AG04450 (cell line): ENCODE measurements around the gene PLPP4. TPM values are rescaled to one million over a fixed set of nuclear protein-coding genes. Genes with fewer than 3 reads are reported as not detected.

Source experiments
- CTCF ChIA-PET: fragments of 300-600, 350-600 bp; formaldehyde crosslinking; extraction: SDS; loops from one replicate; lab custom pipeline; 2022; ENCODE audit warnings: antibody characterized with exemption, inconsistent platforms; lab: Charles Lee
- POLR2A ChIA-PET: fragments of 350-600 bp; formaldehyde crosslinking; extraction: SDS; loops from one replicate; lab custom pipeline; 2021; ENCODE audit warnings: antibody characterized with exemption, inconsistent platforms; lab: Yijun Ruan, JAX
- DNase-seq: peaks from one replicate; pipeline ENCODE4 v3.0.0-alpha.2; 2011; ENCODE audit warnings: low read depth, low spot score
- H3K27ac ChIP-seq: one replicate; pipeline ENCODE4 v1.5.1; 2012; ENCODE audit warnings: low read depth, low read length, control low read depth
- H3K27me3 ChIP-seq: one replicate; pipeline ENCODE4 v1.6.0; 2012; ENCODE audit warnings: low read length; ENCODE audit not compliant: control insufficient read depth, insufficient read depth
- H3K4me3 ChIP-seq: 2 replicates; pipeline ENCODE4 v1.5.1; 2011; ENCODE audit warnings: mild to moderate bottlenecking, low read depth, low read length, control low read depth
- H3K9me3 ChIP-seq: 2 replicates; pipeline ENCODE4 v1.5.1; 2012; ENCODE audit warnings: low read length; ENCODE audit not compliant: control insufficient read depth, insufficient read depth
- polyA plus RNA-seq: library from polyadenylated mRNA; depleted of rRNA; stranded (reverse); fragments of >200 nt; gene quantifications from 2 replicates; pipeline ENCODE4 v1.2.3, GENCODE V29; 2011
- TF ChIP-seq, protein P1 (sequence below): IDR thresholded peaks from 2 replicates; pipeline ENCODE4 v1.5.1; 2011; ENCODE audit warnings: low read depth, low read length, control low read depth, inconsistent platforms

The PLPP4 gene
- polyA plus RNA-seq, 1 experiment, result not detected

DNA sequence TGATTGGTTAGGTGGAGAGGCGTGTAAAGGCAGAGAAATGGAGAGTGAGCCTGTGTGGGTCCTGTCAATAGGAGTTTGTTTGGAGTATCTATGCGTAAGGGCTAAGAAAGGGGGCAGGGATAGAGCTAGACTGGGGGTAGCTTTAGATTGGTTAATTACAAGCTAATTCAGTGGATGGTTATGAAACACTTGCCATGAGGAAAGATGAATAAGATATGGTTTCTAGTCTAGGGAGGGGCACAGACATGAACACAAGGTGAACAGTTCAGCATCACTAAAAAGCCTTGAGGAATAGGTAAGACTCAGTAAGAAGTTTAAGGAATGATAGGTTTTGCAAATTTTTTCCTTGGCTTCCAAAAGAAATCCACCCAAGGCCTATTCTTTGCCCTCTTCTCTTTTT is 50.6 kb downstream of the PLPP4 start:
- no peak overlapping the region for H3K27ac ChIP-seq
- no peak overlapping the region for H3K4me3 ChIP-seq
- H3K27me3 ChIP-seq, result no peaks in the 10 kb centered on the region
- H3K9me3 ChIP-seq, result peaks cover 33% of the 10 kb centered on the region
- CTCF ChIA-PET, result no interaction called here
- TF ChIP-seq, protein P1, sequence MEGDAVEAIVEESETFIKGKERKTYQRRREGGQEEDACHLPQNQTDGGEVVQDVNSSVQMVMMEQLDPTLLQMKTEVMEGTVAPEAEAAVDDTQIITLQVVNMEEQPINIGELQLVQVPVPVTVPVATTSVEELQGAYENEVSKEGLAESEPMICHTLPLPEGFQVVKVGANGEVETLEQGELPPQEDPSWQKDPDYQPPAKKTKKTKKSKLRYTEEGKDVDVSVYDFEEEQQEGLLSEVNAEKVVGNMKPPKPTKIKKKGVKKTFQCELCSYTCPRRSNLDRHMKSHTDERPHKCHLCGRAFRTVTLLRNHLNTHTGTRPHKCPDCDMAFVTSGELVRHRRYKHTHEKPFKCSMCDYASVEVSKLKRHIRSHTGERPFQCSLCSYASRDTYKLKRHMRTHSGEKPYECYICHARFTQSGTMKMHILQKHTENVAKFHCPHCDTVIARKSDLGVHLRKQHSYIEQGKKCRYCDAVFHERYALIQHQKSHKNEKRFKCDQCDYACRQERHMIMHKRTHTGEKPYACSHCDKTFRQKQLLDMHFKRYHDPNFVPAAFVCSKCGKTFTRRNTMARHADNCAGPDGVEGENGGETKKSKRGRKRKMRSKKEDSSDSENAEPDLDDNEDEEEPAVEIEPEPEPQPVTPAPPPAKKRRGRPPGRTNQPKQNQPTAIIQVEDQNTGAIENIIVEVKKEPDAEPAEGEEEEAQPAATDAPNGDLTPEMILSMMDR, result no peak
- no peak for DNase-seq
- POLR2A ChIA-PET, result no interaction called here

DNA sequence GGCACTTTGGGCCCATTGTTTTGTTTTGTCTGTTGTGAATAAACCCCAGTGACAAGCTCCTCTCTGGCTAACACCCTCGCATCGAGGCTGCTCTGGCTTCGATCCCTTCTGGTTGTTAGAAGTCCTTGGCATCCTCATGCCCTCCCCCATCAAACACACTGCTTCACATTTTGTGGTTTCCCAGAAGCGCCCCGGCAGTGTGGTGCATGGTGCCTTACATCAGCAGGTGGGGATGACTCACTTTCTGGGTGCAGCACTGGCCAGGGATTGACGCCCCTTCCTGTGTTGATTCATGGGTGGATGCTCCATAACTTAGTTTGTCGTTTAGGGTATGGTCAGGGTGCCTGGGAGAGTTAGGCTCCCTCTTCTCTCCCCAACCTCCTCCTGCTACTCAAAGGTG is 51.4 kb downstream of the PLPP4 start:
- no peak for DNase-seq
- ChIA-PET POLR2A (no interaction called here), CTCF (no interaction called here)
- H3K27me3 ChIP-seq, result no peaks in the 10 kb centered on the region
- TF ChIP-seq, protein P1, result no peak
- H3K27ac ChIP-seq, result no peak overlapping the region
- H3K4me3 ChIP-seq, result no peak overlapping the region
- H3K9me3 ChIP-seq, result peaks cover 25% of the 10 kb centered on the region

DNA sequence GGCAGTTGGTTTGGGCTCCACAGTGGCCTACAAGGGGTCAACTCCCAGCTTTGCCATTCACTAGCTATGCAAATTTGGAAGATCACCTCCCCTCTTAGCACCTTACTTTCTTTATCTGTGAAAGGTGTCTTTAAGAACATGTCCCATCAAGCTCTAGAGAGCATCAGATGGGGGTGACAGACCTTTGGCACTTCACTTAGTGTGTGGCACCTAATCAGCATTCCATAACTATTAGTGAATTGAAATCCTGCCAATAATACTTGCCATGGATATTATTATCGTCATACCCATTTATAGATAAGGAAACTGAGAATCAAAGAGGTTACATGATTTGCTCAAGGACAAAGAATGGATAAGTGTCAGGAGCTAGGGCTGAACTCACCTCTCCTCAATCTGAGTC is 51.9 kb downstream of the PLPP4 start:
- no peak overlapping the region for H3K27ac ChIP-seq
- DNase-seq, result no peak
- H3K9me3 ChIP-seq, result peaks cover 22% of the 10 kb centered on the region
- no peaks in the 10 kb centered on the region for H3K27me3 ChIP-seq
- ChIA-PET CTCF (no interaction called here), POLR2A (no interaction called here)
- TF ChIP-seq, protein P1, result no peak
- H3K4me3 ChIP-seq, result no peak overlapping the region

DNA sequence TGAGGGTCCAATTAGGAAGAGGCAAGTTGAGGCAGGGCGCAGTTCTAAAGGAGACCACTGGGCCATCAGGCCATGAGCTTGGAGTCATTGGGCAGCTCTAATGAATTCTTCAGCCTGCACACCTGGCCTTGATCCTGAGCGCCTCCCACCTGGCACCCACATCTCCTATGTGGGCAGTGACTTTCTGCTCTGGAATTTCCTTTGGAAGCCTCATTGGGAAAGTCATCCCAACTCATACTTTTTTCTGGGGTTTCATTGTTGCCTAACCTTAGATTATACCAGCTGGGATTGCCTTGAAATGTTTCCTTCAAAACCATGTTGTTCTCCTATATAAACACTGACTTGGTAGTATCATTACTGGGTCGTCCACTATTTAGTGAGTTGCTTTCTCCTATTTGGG is 54.1 kb downstream of the PLPP4 start:
- TF ChIP-seq, protein P1, result no peak
- H3K27me3 ChIP-seq, result no peaks in the 10 kb centered on the region
- peaks cover 32% of the 10 kb centered on the region for H3K9me3 ChIP-seq
- no peak overlapping the region for H3K27ac ChIP-seq
- DNase-seq, result no peak
- H3K4me3 ChIP-seq, result no peak overlapping the region
- ChIA-PET CTCF (no interaction called here), POLR2A (no interaction called here)

DNA sequence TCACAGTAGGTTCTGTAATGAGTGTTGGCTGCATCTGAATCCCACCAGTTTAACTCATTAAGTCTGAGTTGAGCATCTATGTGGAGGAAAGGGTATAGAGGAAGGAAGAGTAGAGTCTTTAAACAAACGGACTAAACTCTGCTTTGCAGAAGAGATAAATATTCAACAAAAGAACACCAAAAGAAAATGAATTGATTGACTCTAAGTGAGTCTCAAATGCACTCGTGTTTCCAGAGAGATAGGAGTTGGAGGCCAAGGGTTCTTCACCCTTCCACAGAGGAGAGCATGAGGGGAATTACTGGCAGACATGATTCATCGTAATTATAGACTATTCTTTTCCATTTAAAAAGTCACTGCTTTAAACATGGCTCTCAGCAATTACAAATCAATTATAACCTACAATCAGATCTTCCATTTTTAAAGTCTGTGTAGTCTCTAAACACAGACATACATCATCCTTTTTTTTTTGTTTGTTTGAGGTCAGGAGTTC is 56.3 kb downstream of the PLPP4 start:
- Histone ChIP-seq H3K4me3 (no peak overlapping the region), H3K9me3 (peaks cover 39% of the 10 kb centered on the region), H3K27me3 (no peaks in the 10 kb centered on the region), H3K27ac (no peak overlapping the region)
- DNase-seq, result no peak
- CTCF ChIA-PET, result no interaction called here
- TF ChIP-seq, protein P1, result no peak
- POLR2A ChIA-PET, result no interaction called here
